ENCODE data around the gene SFXN5.

Gene SFXN5

DNA sequence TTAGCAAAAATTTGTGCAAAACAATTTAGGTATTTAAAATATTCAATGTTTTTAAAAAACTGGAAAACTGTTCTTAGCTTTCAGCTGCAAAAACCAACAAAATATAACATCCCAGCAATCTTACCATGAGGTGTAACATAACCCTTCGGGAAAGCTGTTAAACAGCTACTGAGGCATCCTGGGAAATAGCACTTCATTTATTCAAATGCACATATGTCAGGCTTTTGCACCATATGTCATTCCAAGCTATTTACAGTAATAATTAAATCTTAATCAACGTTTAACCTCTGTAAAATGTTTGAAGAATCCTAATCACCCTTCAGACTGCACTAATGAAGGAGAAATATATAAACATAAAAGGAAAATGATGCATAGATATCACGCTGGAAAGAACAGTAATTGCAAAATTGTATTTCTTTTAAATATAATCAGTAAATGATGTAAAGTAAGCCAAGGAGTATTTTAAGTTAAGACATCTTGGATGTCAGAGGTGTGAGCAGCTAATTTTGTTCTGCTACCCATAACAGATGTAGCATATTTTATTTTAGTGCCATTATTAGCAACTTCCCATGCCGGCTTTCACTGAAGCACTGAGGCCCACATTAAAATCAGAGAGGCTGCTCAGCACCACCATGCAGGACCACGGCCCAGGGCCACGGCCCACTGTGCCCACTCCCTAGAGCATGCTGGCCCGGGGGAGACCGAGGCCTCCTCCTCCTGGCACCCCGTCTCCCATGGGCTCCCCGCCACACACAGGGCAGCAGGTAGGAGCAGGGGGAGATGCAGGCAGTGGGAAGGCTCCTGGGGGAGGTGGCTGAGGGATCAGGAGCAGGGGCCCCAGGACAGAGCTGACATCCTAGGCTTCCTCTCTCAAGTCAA is 123.3 kb downstream of the SFXN5 start:
- H3K9me3 ChIP-seq (ENCODE audit: control insufficient read depth, insufficient read depth, low read length) = no peaks in the 10 kb centered on the region
- no peak overlapping the region for H3K9ac ChIP-seq (ENCODE audit: low read depth, low read length)
- H3K4me1 ChIP-seq (ENCODE audit: insufficient read depth, low read length) = peaks cover 18% of the 10 kb centered on the region
- no peaks in the 10 kb centered on the region; the same call in 1 of the 2 replicates for H3K36me3 ChIP-seq (ENCODE audit: insufficient read depth, low read length)

DNA sequence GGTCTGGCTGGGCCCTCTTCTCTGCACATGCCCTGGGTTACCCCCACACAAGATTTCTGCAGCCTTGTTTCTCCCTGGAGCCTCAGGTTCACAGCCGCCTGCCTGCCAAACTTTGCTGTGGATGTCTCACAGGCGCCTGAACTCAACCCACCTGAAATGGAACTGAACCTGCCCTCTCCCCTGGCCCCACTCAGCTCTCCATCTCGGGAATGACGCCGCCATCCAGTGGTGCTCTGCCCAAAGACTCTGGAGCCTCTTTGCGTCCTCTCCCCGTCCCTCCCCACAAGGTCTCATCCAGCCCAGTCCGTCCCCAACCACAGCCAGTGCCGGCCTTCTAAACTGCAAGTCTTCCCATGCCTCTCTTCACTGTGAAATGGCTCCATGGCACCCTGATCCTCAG is 125.0 kb downstream of the SFXN5 start:
- no peaks in the 10 kb centered on the region for H3K9me3 ChIP-seq (ENCODE audit: control insufficient read depth, insufficient read depth, low read length)

DNA sequence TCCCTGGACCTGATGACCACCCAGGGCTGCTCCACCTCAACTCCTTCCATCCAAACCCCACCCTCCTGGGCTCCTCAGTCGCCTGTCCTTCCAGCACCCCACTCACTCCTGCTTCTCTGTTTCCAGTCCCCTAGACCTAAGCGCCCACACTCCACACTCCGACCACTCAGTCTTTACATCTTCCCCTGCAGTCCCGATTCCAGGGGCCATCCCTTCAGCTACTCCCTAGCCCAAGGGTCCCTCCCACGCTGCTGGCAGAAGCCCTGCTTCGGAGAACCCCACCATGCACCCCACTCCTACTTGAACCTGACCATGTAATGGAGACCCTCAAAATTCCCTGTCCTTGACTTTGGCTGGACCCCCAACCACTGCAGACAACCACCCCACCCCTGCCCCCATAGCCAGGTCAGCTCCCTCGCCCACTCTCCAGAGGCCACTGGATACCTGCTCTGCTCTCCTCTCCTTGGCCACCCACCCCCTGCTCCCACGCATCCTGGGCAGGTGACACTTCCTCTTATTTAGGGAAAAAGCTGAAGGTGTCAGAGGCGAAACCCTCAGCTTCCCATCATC is 126.0 kb downstream of the SFXN5 start:
- no peaks in the 10 kb centered on the region for H3K9me3 ChIP-seq (ENCODE audit: control insufficient read depth, insufficient read depth, low read length)
- H3K36me3 ChIP-seq (ENCODE audit: insufficient read depth, low read length) = no peaks in the 10 kb centered on the region; the same call in 1 of the 2 replicates
- peaks cover 13% of the 10 kb centered on the region; the same call in 1 of the 2 replicates for H3K4me1 ChIP-seq (ENCODE audit: insufficient read depth, low read length)
- no peak overlapping the region for H3K9ac ChIP-seq (ENCODE audit: low read depth, low read length)

More for the DNA sequence above, 125.0 kb downstream of the SFXN5 start:
- no peak overlapping the region for H3K9ac ChIP-seq (ENCODE audit: low read depth, low read length)
- H3K36me3 ChIP-seq (ENCODE audit: insufficient read depth, low read length) = no peaks in the 10 kb centered on the region; the same call in 1 of the 2 replicates
- peaks cover 11% of the 10 kb centered on the region; the same call in 1 of the 2 replicates for H3K4me1 ChIP-seq (ENCODE audit: insufficient read depth, low read length)

DNA sequence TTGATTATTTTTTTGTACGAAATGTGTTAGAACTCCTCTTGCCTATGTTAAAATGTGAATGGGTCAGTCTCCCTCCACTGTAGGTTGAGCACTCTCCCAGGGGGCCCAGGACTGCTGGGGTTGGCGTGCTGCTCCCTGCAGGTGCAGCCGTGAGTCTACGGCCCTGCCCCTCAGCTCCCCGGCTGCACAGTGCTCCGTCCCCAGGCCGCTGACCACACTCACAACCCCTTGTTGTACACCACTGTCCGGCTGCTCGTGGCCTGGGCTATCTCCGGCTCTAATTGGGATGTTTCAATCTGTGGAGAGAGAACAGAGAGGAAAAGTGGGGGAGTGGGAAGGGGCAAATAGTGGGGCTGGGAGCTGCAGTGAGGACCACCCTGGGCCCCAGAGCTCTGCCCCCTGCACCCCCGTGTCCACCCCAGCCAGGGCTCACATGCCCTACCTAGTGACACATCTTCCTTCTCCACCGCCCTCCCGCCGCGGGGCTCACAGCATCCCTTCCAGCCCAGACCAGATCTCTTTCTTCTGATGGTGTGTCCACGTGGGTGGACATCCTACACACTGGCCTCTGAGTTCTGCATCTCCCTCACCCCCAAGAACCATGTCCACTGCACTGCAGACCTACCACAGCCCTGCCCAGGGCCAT is 126.6 kb downstream of the SFXN5 start:
- Histone ChIP-seq H3K9me3 (ENCODE audit: control insufficient read depth, insufficient read depth, low read length) (no peaks in the 10 kb centered on the region), H3K9ac (ENCODE audit: low read depth, low read length) (no peak overlapping the region), H3K4me1 (ENCODE audit: insufficient read depth, low read length) (peaks cover 9% of the 10 kb centered on the region; the same call in 1 of the 2 replicates), H3K36me3 (ENCODE audit: insufficient read depth, low read length) (no peaks in the 10 kb centered on the region; the same call in 1 of the 2 replicates)

DNA sequence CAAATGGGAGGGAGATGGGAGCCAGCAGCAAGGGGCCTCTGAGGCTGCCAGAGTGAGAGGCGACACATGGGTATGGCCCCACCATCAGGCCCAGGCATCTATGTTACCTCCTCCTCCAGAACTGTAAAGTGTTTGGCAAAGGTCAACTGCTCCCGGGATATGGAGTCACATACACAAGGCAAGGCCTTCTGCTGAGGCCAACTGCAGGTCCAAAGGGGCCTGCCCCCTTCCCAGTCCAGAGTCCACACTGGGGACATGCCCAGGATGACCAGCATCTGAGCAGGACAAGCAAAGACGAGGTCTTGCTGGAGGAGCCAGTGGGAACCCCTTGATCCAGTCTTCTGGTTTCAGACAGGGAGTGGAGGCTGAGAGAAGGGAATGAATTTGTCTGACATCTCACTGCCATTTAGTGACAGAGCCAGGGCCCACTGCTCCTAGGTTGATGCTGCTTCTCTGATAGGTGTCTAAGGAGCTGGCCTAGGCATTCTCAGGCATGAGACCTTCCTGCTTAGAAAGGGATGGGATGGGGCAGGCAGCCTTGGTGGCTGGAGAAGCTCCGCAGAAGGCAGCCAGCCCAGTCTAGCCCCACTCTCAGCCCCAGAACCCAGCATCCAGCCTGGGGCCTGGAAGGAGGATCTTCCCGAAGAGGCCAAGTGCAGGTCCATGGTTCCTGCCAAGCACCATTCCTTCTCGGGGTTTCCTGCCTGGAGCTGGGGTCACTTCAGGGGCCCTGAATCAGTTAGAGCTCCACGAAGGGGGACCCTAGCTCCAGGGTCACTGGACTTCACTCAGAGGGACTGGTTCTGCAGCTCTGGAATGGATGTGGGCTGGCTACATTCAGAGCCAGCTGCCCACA is 127.7 kb downstream of the SFXN5 start:
- H3K4me1 ChIP-seq (ENCODE audit: insufficient read depth, low read length) = peaks cover 9% of the 10 kb centered on the region; the same call in 1 of the 2 replicates
- no peaks in the 10 kb centered on the region; the same call in 1 of the 2 replicates for H3K36me3 ChIP-seq (ENCODE audit: insufficient read depth, low read length)
- H3K9me3 ChIP-seq (ENCODE audit: control insufficient read depth, insufficient read depth, low read length) = no peaks in the 10 kb centered on the region
- no peak overlapping the region for H3K9ac ChIP-seq (ENCODE audit: low read depth, low read length)

DNA sequence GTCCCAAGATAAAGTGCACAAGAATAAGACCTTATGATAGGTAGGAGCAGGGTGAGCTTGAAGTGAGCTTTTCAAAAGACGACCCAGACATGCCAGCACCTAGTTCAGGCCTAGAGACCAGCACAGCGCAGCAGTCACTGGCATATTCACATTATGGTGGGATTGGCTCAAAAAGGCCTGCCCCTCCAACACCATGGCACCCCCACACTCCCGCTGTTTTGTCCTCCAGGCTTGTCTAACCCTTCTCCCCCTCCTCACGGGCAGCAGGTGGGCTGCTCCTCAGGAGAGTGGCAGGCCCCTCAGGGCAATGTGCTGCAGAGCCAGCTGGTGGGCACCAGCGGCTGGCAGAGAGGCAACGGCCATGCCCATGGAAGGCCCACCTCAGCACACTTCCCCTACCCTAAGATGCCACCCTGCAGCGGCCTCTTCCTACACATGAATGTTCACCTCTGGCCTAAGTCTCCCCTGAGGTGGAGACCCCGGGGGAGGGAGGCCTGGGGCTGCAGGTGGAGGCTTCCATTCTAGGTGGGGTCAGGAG is 128.6 kb downstream of the SFXN5 start:
- no peak overlapping the region for H3K9ac ChIP-seq (ENCODE audit: low read depth, low read length)
- peaks cover 9% of the 10 kb centered on the region; the same call in 1 of the 2 replicates for H3K4me1 ChIP-seq (ENCODE audit: insufficient read depth, low read length)
- no peaks in the 10 kb centered on the region for H3K9me3 ChIP-seq (ENCODE audit: control insufficient read depth, insufficient read depth, low read length)
- H3K36me3 ChIP-seq (ENCODE audit: insufficient read depth, low read length) = no peaks in the 10 kb centered on the region; the same call in 1 of the 2 replicates

DNA sequence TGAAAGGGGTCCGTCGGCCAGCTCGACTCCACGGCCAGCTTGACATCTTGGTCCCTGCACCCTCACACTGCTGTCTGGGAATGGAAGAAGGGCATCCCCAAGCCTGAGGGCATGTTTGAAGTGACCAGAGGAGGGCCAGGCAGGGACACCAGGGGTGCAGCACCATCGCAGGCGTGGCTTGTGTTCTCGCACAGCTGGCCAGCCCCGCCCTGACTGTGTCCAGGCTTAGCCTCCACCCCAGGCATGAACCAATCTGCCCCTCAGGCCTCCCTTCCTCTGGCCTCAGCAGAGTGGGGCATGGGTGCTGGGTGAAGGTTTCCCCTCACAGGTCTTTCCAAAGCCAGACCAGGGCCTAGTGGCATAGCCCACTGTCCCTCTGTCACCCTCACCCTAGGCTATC is 129.2 kb downstream of the SFXN5 start:
- Histone ChIP-seq H3K9ac (ENCODE audit: low read depth, low read length) (no peak overlapping the region), H3K9me3 (ENCODE audit: control insufficient read depth, insufficient read depth, low read length) (no peaks in the 10 kb centered on the region), H3K36me3 (ENCODE audit: insufficient read depth, low read length) (no peaks in the 10 kb centered on the region; the same call in 1 of the 2 replicates), H3K4me1 (ENCODE audit: insufficient read depth, low read length) (peaks cover 9% of the 10 kb centered on the region; the same call in 1 of the 2 replicates)

DNA sequence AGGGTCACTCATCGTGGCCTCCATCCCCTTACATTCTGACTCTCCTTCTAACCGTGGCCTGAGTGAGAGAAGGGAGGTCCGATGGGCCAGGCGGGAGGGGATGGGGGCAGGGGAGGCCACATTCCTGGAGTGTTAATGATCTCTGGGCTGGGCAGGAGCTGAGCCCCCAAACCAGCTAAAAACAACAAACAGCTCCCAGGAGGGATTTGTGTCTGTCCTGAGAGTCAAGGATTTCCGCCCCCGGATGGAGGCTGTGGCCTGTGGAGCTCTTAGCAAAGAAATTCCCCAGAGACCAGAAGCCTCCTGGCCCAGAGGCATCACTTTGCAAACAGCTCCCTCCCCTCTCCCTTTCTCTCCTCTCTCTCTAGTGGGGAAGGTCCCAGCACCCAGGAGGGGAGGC is 130.7 kb downstream of the SFXN5 start:
- Histone ChIP-seq H3K4me1 (ENCODE audit: insufficient read depth, low read length) (peaks cover 9% of the 10 kb centered on the region; the same call in 1 of the 2 replicates), H3K9me3 (ENCODE audit: control insufficient read depth, insufficient read depth, low read length) (no peaks in the 10 kb centered on the region), H3K36me3 (ENCODE audit: insufficient read depth, low read length) (no peaks in the 10 kb centered on the region; the same call in 1 of the 2 replicates), H3K9ac (ENCODE audit: low read depth, low read length) (no peak overlapping the region)

DNA sequence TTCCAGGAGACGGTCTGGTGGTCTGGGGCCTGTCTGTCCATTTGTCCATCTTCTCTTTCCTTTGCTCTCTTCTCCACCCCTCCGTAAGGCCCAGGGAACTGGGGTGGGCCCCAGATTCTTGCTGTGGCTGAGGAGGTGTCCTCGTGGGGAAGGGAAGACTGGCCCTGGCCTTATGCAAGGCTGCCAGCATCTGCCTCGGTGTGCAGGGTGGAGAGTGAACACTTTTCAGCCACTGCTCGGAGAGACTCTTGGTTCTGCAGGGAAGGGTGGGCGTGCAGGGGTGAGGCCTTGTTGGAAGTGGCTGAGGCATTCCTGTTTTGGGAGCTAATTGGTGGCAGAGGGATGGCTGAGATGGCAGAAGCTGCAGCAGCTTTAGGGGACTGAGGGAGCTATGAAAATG is 131.2 kb downstream of the SFXN5 start:
- Histone ChIP-seq H3K36me3 (ENCODE audit: insufficient read depth, low read length) (no peaks in the 10 kb centered on the region; the same call in 1 of the 2 replicates), H3K4me1 (ENCODE audit: insufficient read depth, low read length) (peaks cover 9% of the 10 kb centered on the region; the same call in 1 of the 2 replicates), H3K9ac (ENCODE audit: low read depth, low read length) (no peak overlapping the region), H3K9me3 (ENCODE audit: control insufficient read depth, insufficient read depth, low read length) (no peaks in the 10 kb centered on the region)

DNA sequence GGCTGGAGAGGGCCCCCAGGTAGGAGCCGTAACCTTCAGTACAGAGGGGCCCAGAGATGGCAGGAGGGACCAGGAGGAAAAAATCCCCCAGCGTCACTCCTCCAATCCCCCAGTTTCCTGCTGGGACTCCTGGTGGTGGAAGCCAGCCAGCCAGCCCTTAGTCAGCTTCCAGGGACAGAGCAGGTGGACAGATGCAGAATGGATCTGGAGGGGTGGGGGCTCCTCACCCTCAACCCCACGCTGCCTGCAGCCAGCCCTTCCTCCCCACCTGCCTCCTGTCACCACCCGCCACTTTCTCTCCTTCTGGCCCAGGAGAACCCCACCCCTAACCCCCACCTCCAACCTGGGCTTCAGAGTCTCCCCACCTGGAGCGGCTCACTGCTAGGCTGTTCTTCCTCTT is 133.1 kb downstream of the SFXN5 start:
- H3K4me1 ChIP-seq (ENCODE audit: insufficient read depth, low read length) = peaks cover 9% of the 10 kb centered on the region; the same call in 1 of the 2 replicates
- H3K36me3 ChIP-seq (ENCODE audit: insufficient read depth, low read length) = no peaks in the 10 kb centered on the region
- no peaks in the 10 kb centered on the region for H3K9me3 ChIP-seq (ENCODE audit: control insufficient read depth, insufficient read depth, low read length)
- no peak overlapping the region for H3K9ac ChIP-seq (ENCODE audit: low read depth, low read length)

DNA sequence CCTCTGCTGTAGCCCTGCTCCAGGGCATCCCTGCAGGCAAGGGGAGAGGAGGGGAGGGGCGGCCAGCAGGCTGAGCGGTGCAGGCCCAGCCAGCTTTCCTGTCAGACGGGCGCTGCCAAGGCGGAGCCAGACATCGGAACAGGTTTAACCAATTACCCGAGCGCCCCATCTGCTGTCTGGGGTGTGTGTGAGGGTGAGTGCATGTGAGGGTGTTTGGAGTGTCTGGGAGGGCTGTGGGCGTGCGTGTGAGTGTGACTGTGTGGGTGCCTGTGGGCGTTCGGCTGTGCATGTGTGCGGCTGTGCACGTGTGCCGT is 134.2 kb downstream of the SFXN5 start:
- no peak overlapping the region for H3K9ac ChIP-seq (ENCODE audit: low read depth, low read length)
- H3K4me1 ChIP-seq (ENCODE audit: insufficient read depth, low read length) = peaks cover 9% of the 10 kb centered on the region; the same call in 1 of the 2 replicates
- H3K9me3 ChIP-seq (ENCODE audit: control insufficient read depth, insufficient read depth, low read length) = no peaks in the 10 kb centered on the region
- H3K36me3 ChIP-seq (ENCODE audit: insufficient read depth, low read length) = no peaks in the 10 kb centered on the region

DNA sequence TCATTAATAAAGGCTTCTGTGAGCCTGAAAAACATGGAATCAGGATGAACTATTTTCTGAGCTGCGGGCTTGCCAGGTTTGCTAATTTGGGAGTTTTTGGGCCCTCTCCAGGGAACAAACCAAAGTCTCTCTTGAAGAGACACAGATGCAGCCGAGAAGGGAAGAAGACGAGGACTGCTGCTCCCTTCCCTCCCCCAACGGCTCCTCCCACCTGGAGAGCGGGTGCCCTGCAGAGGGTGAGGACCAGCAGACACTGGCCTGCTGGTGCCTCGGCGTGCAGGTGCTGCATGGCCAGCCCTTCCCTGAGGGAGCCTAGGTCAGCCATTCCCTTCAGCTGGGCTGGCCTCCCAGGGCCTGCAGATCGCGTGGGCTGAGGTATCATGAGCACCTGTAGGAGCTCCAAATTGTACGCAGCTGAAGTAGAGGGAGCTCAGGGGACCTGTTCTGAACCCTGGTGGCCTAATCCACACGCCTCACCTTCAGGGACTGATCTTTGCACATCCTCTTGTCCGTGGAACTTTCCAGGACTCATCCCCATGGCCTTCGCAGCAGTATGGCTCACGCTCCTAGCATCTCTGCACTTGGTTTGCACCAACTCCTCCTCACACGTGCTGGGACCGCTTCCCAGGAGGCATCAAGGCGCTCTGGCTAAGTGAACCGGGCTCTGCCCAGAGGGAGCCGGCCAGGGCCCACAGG is 134.7 kb downstream of the SFXN5 start:
- H3K4me1 ChIP-seq (ENCODE audit: insufficient read depth, low read length) = peaks cover 9% of the 10 kb centered on the region; the same call in 1 of the 2 replicates
- no peaks in the 10 kb centered on the region for H3K9me3 ChIP-seq (ENCODE audit: control insufficient read depth, insufficient read depth, low read length)
- H3K36me3 ChIP-seq (ENCODE audit: insufficient read depth, low read length) = no peaks in the 10 kb centered on the region
- no peak overlapping the region for H3K9ac ChIP-seq (ENCODE audit: low read depth, low read length)

DNA sequence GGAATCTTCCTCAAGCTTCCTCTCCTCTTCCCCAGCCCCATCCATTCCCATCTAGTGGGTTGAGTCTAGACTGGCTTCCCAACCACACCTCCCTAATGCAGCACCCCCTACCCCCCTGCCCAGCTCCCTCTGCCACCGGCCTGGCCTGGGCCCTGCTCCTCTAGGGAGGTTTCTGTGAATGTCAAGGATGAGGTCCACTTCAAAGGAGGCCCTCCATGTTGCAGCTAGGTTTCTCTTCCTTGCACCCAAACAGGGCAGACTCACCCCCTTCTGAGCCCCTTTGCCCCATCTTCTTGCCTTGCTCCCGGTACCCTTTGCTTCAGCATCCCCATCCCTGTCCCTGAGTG is 135.9 kb downstream of the SFXN5 start:
- Histone ChIP-seq H3K9me3 (ENCODE audit: control insufficient read depth, insufficient read depth, low read length) (no peaks in the 10 kb centered on the region), H3K9ac (ENCODE audit: low read depth, low read length) (no peak overlapping the region), H3K36me3 (ENCODE audit: insufficient read depth, low read length) (no peaks in the 10 kb centered on the region), H3K4me1 (ENCODE audit: insufficient read depth, low read length) (no peaks in the 10 kb centered on the region; the same call in 1 of the 2 replicates)

Data from ES-I3 (cell line).